Panc1 (cell line): Measurements from ENCODE around the gene ZSCAN12. TPM values are rescaled to one million over a fixed set of nuclear protein-coding genes. Genes with fewer than 3 reads are reported as not detected.
"Not testable (repeated sequence)": the region's sequence is repeated elsewhere in the genome, so short reads cannot be mapped to it uniquely, and the experiment has no call there.

Experiments
- ATAC-seq: fragments of 200-7000 bp; cut with Tn5 transposase; 2 replicates; pipeline ENCODE4 v1.9.1; 2020; ENCODE audit warnings: mild to moderate bottlenecking, moderate library complexity
- BruUV-seq: library from RNA; stranded (reverse); fragments of 400-500 nt; replicated peaks from 2 replicates; lab custom pipeline; 2021; lab: Mats Ljungman, UMichigan
- CTCF ChIA-PET: fragments of 300-600 bp; sonication (Branson Sonifier 250); formaldehyde crosslinking; loops from one replicate; lab custom pipeline; 2022; ENCODE audit warnings: antibody characterized with exemption; lab: Charles Lee
- POLR2A ChIA-PET: fragments of 300-600 bp; sonication (Branson Sonifier 250); formaldehyde crosslinking; loops from one replicate; lab custom pipeline; 2022; ENCODE audit warnings: antibody characterized with exemption; lab: Charles Lee
- DNase-seq: peaks from one replicate; pipeline ENCODE4 v3.0.0-alpha.2; 2010; ENCODE audit warnings: low read depth, low spot score
- H3K27ac ChIP-seq: 2 replicates; pipeline ENCODE4 v1.5.1; 2011; ENCODE audit warnings: mild to moderate bottlenecking, low read length, inconsistent platforms
- H3K27me3 ChIP-seq: fragments of 200-500 bp; sonication (Bioruptor generic); 2 replicates; pipeline ENCODE4 v1.6.0; 2014; ENCODE audit warnings: low read length, inconsistent platforms; ENCODE audit not compliant: control insufficient read depth, insufficient read depth
- H3K36me3 ChIP-seq: fragments of 200-500 bp; sonication (Bioruptor generic); 2 replicates; pipeline ENCODE4 v1.5.1; 2014; ENCODE audit warnings: inconsistent platforms, mild to moderate bottlenecking, low read length, moderate library complexity; ENCODE audit not compliant: control insufficient read depth, insufficient read depth
- H3K4me1 ChIP-seq: 2 replicates; pipeline ENCODE4 v1.5.1; 2011; ENCODE audit warnings: inconsistent platforms, mild to moderate bottlenecking, low read length, moderate library complexity; ENCODE audit not compliant: control insufficient read depth, insufficient read depth
- H3K4me3 ChIP-seq, 2 experiments: 2 replicates each; pipeline ENCODE4 v1.5.1; 2011 to 2012; ENCODE audit warnings: low read depth in 2 of 2, low read length in 2 of 2, mild to moderate bottlenecking in 2 of 2, inconsistent platforms in 1 of 2, moderate library complexity in 1 of 2
- H3K9me3 ChIP-seq: fragments of 200-500 bp; sonication (Bioruptor generic); 2 replicates; pipeline ENCODE4 v1.5.1; 2014; ENCODE audit warnings: low read depth, mild to moderate bottlenecking, inconsistent platforms, low read length, moderate library complexity; ENCODE audit not compliant: control insufficient read depth, insufficient read depth
- CTCF ChIP-seq: fragments of 450-650 bp; IDR thresholded peaks from 2 replicates; pipeline ENCODE4 v1.5.1; 2017; ENCODE audit warnings: mild to moderate bottlenecking
- POLR2AphosphoS5 ChIP-seq: IDR thresholded peaks from 2 replicates; pipeline ENCODE4 v1.6.1; 2012; ENCODE audit warnings: mild to moderate bottlenecking, low read depth, low read length, moderate library complexity
- REST ChIP-seq, 2 experiments: IDR thresholded peaks; 2 replicates each; pipeline ENCODE4 v1.6.1; 2011 to 2012; ENCODE audit warnings: low read depth in 2 of 2, control low read depth in 1 of 2, low read length in 1 of 2, mild to moderate bottlenecking in 1 of 2, moderate library complexity in 1 of 2; ENCODE audit not compliant: insufficient read depth in 1 of 2
- SIN3A ChIP-seq: IDR thresholded peaks from 2 replicates; pipeline ENCODE4 v1.6.1; 2012; ENCODE audit warnings: low read depth, mild to moderate bottlenecking, low read length, moderate library complexity, borderline replicate concordance; ENCODE audit not compliant: insufficient read depth
- in situ Hi-C: cut with HindIII; loops from 2 replicates; pipeline ENCODE4 v1.10.0; 2016; ENCODE audit warnings: low sequenced_read_pairs, low pct_unique_long_range_greater_than_20kb
- intact Hi-C: fragments of 100-400 bp; cut with micrococcal nuclease; formaldehyde crosslinking; loops from one replicate; pipeline ENCODE4 v1.10.0; 2022; ENCODE audit not compliant: unreplicated experiment
- total RNA-seq: library from RNA; stranded (reverse); gene quantifications from one replicate; pipeline ENCODE4 v1.2.1, GENCODE V29; 2021; ENCODE audit not compliant: unreplicated experiment

ZSCAN12 gene
- total RNA-seq, 1 experiment from 2014 or later, result 3.2 TPM

GRCh38 chr6:28360961-28361360 is 38.6 kb downstream of the ZSCAN12 start:
- H3K4me1 ChIP-seq, result peaks cover 13% of the 10 kb centered on the region
- in situ Hi-C loops, result no loop called here
- intact Hi-C loops, result no loop called here
- H3K9me3 ChIP-seq, result no peaks in the 10 kb centered on the region
- POLR2A ChIA-PET, result no interaction called here
- ATAC-seq (no peak), DNase-seq (no peak)
- H3K36me3 ChIP-seq, result peaks cover 3% of the 10 kb centered on the region; the same call in 1 of the 2 replicates
- CTCF ChIA-PET, result no interaction called here
- H3K27me3 ChIP-seq, result no peaks in the 10 kb centered on the region
- H3K27ac ChIP-seq, result no peak overlapping the region
- no TSS peak for BruUV-seq
- TF ChIP-seq CTCF (no peak), SIN3A (no peak), REST (IDR thresholded peaks at IDR 0.05; ENCODE audit: insufficient read depth in 1 of 2, low read depth in 2 of 2, low read length in 1 of 2) (no peak)
- no peak overlapping the region for H3K4me3 ChIP-seq

- intact Hi-C loops, result loop anchor here (10.0 kb wide), 1 partner anchor 455 kb away; no protein-coding TSS in a partner anchor
- peaks cover 24% of the 10 kb centered on the region for H3K4me1 ChIP-seq
- in situ Hi-C loops, CTCF ChIA-PET, H3K36me3 ChIP-seq, DNase-seq, H3K27me3 ChIP-seq, H3K9me3 ChIP-seq, ATAC-seq, H3K27ac ChIP-seq, BruUV-seq, H3K4me3 ChIP-seq: not testable (repeated sequence)
- POLR2A ChIA-PET, result interaction anchor here (0.6 to 0.9 kb wide), 2 partner anchors 13 to 18 kb away, joined by 11 to 19 read pairs; no protein-coding TSS in a partner anchor
Measured at GRCh38 chr6:28359562-28359961, 40.0 kb downstream of the ZSCAN12 start.

- H3K4me3 ChIP-seq, result no peak overlapping the region; a peak in 1 of 4 replicates
- no peak for DNase-seq
- H3K4me1 ChIP-seq, result peaks cover 40% of the 10 kb centered on the region
- ChIA-PET POLR2A (no interaction called here), CTCF (interaction anchor here (1.5 to 1.6 kb wide), 2 partner anchors 21 to 27 kb away, joined by 3 to 8 read pairs; no protein-coding TSS in a partner anchor)
- BruUV-seq, result no TSS peak
- no peak for TF ChIP-seq REST (IDR thresholded peaks at IDR 0.05; ENCODE audit: insufficient read depth in 1 of 2, low read depth in 2 of 2, low read length in 1 of 2)
- 0 out of 2 replicates have a peak, but pooled peaks have one; percentile 5 for TF ChIP-seq POLR2AphosphoS5
- TF ChIP-seq SIN3A, result no peak
- intact Hi-C loops, result loop anchor here (2.0 to 10.0 kb wide), 2 partner anchors 136 to 452 kb away; no protein-coding TSS in a partner anchor
- in situ Hi-C loops, result no loop called here
- no peak for ATAC-seq
- H3K27ac ChIP-seq, result peak overlapping the region; percentile 97
- H3K36me3 ChIP-seq, result no peaks in the 10 kb centered on the region
- no peaks in the 10 kb centered on the region for H3K27me3 ChIP-seq
- H3K9me3 ChIP-seq, result no peaks in the 10 kb centered on the region
Measured at GRCh38 chr6:28357036-28357435, 42.5 kb downstream of the ZSCAN12 start.
